ENCODE data around the gene CDCP1. TPM values are rescaled to one million over a fixed set of nuclear protein-coding genes. Genes with fewer than 3 reads are reported as not detected.
A peak's percentile ranks its signal among the peaks of the same experiment; 100 is the strongest.

The CDCP1 gene
- total RNA-seq, 4 donors from 2014 or later, result 41.6 to 64.6 (median 53.4) TPM

DNA sequence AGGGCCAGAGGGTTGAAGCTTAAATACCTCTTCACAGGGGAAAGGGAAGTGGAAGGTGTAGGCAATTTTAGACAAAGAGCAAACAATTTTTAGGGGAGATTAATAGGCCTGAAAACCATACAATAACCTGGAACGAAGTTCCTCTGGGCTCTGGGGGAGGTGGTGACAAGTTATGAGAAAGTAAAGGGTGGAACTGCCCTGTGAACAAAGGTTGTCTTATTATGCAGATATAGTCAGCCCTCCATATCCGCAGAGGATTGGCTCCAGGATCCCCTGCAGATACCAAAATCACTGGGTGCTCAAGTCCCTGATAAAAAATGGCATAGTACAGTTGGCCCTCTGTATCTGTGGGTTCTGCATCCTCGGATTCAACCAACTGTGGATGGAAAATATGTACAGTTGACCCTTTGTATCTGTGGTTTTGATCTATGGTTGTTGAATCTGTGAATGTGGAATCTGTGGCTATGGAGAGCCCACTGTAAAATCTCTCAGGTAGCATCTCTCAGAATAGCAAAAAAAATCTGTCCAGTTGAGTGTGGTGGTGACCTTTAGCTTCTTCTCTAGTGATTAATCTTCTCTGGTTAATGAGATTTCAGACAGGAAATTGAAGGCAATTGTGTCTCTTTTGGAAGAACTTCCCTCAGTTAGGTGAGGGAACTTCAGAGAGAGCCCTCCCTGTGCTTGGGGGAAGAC lies 79.9 kb downstream of the CDCP1 start:
- no peak for TF ChIP-seq EP300 (IDR thresholded peaks at IDR 0.05; ENCODE audit: low read depth)
- TF ChIP-seq POLR2A (IDR thresholded peaks at IDR 0.05), result no peak
- TF ChIP-seq POLR2AphosphoS5 (IDR thresholded peaks at IDR 0.05), result no peak
- TF ChIP-seq, protein P1, sequence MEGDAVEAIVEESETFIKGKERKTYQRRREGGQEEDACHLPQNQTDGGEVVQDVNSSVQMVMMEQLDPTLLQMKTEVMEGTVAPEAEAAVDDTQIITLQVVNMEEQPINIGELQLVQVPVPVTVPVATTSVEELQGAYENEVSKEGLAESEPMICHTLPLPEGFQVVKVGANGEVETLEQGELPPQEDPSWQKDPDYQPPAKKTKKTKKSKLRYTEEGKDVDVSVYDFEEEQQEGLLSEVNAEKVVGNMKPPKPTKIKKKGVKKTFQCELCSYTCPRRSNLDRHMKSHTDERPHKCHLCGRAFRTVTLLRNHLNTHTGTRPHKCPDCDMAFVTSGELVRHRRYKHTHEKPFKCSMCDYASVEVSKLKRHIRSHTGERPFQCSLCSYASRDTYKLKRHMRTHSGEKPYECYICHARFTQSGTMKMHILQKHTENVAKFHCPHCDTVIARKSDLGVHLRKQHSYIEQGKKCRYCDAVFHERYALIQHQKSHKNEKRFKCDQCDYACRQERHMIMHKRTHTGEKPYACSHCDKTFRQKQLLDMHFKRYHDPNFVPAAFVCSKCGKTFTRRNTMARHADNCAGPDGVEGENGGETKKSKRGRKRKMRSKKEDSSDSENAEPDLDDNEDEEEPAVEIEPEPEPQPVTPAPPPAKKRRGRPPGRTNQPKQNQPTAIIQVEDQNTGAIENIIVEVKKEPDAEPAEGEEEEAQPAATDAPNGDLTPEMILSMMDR (IDR thresholded peaks at IDR 0.05), result no peak
- WGBS, 2 donors (ENCODE audit: low coverage in 1 of 2), result 55 to 71% methylated on average over 1 to 3 of the region's 3 CpGs
- in situ Hi-C loops (cut with MboI; ENCODE audit: low pct_ligation_motif_present in 1 of 4, low pct_unique_long_range_greater_than_20kb in 1 of 4, low sequenced_read_pairs in 3 of 4), result no loop called here
- no peak overlapping the region for H3K4me3 ChIP-seq
- H3K36me3 ChIP-seq, result no peaks in the 10 kb centered on the region
- no peak for DNase-seq
- no peaks in the 10 kb centered on the region for H3K9me3 ChIP-seq
- no peaks in the 10 kb centered on the region for H3K27me3 ChIP-seq
- peak overlapping the region; percentile 20 to 84 (median 56) for H3K27ac ChIP-seq
- peaks cover 5 to 66% (median 35%) of the 10 kb centered on the region in 4 donors for H3K4me1 ChIP-seq
- intact Hi-C loops (cut with DNase I; ENCODE audit: low total_unique reads), result no loop called here

DNA sequence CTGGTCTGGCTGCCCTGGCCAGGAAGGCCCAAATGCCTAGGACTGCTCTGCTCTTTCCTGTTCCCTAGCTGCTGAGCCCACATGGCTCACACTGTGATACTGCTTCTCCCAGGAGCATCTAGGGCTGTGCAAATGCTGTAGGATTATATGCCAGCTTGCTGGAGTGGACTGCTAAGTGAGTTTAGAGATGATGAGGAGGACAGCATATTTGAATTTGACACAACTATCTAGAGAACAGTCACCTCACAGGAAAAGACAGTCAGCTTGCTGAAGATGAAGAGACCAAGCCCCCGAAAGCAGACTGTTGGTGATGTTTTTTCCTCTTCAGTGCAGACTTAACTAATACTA lies 80.8 kb downstream of the CDCP1 start:
- in situ Hi-C loops (cut with MboI; ENCODE audit: low pct_ligation_motif_present in 1 of 4, low pct_unique_long_range_greater_than_20kb in 1 of 4, low sequenced_read_pairs in 3 of 4) (no loop called here), intact Hi-C loops (cut with DNase I; ENCODE audit: low total_unique reads) (no loop called here)
- Histone ChIP-seq H3K9me3 (no peaks in the 10 kb centered on the region), H3K4me1 (peaks cover 5 to 65% (median 35%) of the 10 kb centered on the region in 4 donors), H3K36me3 (no peaks in the 10 kb centered on the region), H3K4me3 (no peak overlapping the region), H3K27ac (peak overlapping the region; percentile 20 to 84 (median 56)), H3K27me3 (no peaks in the 10 kb centered on the region)
- 94 to 100% methylated on average over 1 of the region's 1 CpG for WGBS, 2 donors (ENCODE audit: low coverage in 1 of 2)
- DNase-seq, result no peak
- TF ChIP-seq POLR2A (IDR thresholded peaks at IDR 0.05), result no peak
- TF ChIP-seq POLR2AphosphoS5 (IDR thresholded peaks at IDR 0.05), result no peak
- TF ChIP-seq, protein P1 (IDR thresholded peaks at IDR 0.05), result no peak
- TF ChIP-seq EP300 (IDR thresholded peaks at IDR 0.05; ENCODE audit: low read depth), result no peak

DNA sequence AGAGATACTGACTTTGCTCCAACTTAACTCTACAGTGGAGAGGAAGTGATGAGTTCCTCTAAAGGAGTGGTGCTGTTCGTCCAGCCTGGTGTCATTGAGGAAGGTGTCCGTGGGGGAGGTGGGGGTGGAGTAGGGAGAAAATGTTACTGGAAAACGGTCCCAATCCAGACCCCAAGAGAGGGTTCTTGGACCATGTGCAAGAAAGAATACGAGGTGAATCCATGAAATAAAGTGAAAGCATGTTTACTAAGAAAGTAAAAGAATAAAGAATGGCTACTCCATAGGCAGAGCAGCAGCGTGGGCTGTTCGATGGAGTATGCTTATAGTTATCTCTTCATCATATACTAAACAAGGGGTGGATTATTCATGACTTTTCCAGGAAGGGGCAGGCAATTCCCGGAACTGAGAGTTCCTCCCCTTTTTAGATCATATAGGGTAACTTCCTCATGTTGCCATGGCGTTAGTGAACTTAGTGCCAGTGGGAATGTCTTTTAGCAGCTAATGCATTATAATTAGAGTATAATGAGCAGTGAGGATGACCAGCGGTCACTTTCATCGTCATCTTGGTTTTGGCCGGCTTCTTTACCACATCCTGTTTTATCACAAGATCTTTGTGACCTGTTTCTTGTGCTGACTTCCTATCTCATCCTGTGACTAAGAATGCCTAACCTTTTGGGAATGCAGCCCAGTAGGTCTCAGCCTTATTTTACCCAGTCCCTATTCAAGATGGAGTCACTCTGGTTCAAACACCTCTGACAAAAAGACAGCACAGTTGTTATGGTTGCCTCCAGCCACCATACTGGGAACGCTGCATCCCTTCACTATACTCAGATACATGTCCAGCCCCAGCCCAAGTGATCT lies 81.4 kb downstream of the CDCP1 start:
- in situ Hi-C loops (cut with MboI; ENCODE audit: low pct_ligation_motif_present in 1 of 4, low pct_unique_long_range_greater_than_20kb in 1 of 4, low sequenced_read_pairs in 3 of 4) (no loop called here), intact Hi-C loops (cut with DNase I; ENCODE audit: low total_unique reads) (no loop called here)
- TF ChIP-seq POLR2AphosphoS5 (IDR thresholded peaks at IDR 0.05), result no peak
- TF ChIP-seq, protein P1 (IDR thresholded peaks at IDR 0.05), result no peak
- no peak for TF ChIP-seq POLR2A (IDR thresholded peaks at IDR 0.05)
- TF ChIP-seq EP300 (IDR thresholded peaks at IDR 0.05; ENCODE audit: low read depth), result no peak
- WGBS, 2 donors (ENCODE audit: low coverage in 1 of 2), result 58% methylated on average over 10 to 12 of the region's 12 CpGs
- H3K4me1 ChIP-seq, result peaks cover 5 to 59% (median 35%) of the 10 kb centered on the region in 4 donors
- H3K27ac ChIP-seq, result peak overlapping the region; percentile 20 to 84 (median 56)
- DNase-seq, result no peak
- no peak overlapping the region for H3K4me3 ChIP-seq
- no peaks in the 10 kb centered on the region for H3K27me3 ChIP-seq
- no peaks in the 10 kb centered on the region for H3K36me3 ChIP-seq
- H3K9me3 ChIP-seq, result no peaks in the 10 kb centered on the region

DNA sequence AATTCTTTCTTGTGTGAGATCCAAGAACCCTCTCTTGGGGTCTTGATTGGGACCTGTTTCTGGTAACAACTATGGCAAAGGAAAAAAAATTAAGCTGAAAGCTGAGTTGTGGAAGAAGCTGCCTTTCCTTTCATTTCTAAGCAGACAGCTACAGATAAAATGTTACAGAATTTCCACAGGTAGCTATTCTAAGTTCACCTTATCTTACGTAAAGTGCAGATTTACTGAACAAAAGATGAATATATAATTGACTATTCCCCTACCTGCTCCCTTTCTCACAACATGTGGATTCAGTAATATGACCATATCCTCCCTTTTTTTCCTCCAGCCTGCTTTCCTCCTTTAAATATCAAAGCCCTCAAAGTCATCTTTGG lies 83.5 kb downstream of the CDCP1 start:
- peaks cover 5 to 47% (median 35%) of the 10 kb centered on the region in 4 donors for H3K4me1 ChIP-seq
- intact Hi-C loops (cut with DNase I; ENCODE audit: low total_unique reads) (no loop called here), in situ Hi-C loops (cut with MboI; ENCODE audit: low pct_ligation_motif_present in 1 of 4, low pct_unique_long_range_greater_than_20kb in 1 of 4, low sequenced_read_pairs in 3 of 4) (no loop called here)
- H3K27me3 ChIP-seq, result no peaks in the 10 kb centered on the region
- no peaks in the 10 kb centered on the region for H3K36me3 ChIP-seq
- H3K4me3 ChIP-seq, result no peak overlapping the region
- no peak for DNase-seq
- peak overlapping the region; percentile 46 to 61 (median 51) for H3K27ac ChIP-seq
- H3K9me3 ChIP-seq, result no peaks in the 10 kb centered on the region
- 88 to 100% methylated on average over 1 of the region's 1 CpG for WGBS, 2 donors (ENCODE audit: low coverage in 1 of 2)
- TF ChIP-seq EP300 (IDR thresholded peaks at IDR 0.05; ENCODE audit: low read depth) (no peak), POLR2AphosphoS5 (IDR thresholded peaks at IDR 0.05) (no peak), POLR2A (IDR thresholded peaks at IDR 0.05) (no peak)
- TF ChIP-seq, protein P1 (IDR thresholded peaks at IDR 0.05), result no peak

Data from transverse colon (tissue), 4 donors.